ENCODE data around the gene CAPRIN1.

GRCh38 chr11:34037016-34037415 is 14.5 kb upstream of the CAPRIN1 start:
- no peak for TF ChIP-seq CTCF (conservative IDR thresholded peaks at IDR 0.05 in 1 of 2, IDR thresholded peaks at IDR 0.05 in 1 of 2; ENCODE audit: extremely low read depth in 1 of 2, insufficient read depth in 1 of 2, low read depth in 1 of 2, low read length in 2 of 2)
- no peak for TF ChIP-seq EZH2 (IDR thresholded peaks at IDR 0.05; ENCODE audit: borderline replicate concordance, low read length)
